Ectodermal cell (in vitro differentiated cells): ENCODE measurements around the gene FNDC11.

ENCODE experiments used
- H3K27ac ChIP-seq: 2 replicates; pipeline ENCODE4 v1.7.0; 2013; ENCODE audit warnings: mild to moderate bottlenecking, low read depth, low read length; ENCODE audit not compliant: insufficient read depth, poor library complexity, severe bottlenecking
- H3K27me3 ChIP-seq: 2 replicates; pipeline ENCODE4 v1.7.0; 2013; ENCODE audit warnings: mild to moderate bottlenecking, low read length; ENCODE audit not compliant: insufficient read depth, control insufficient read depth, poor library complexity, severe bottlenecking
- H3K36me3 ChIP-seq: one replicate; pipeline ENCODE4 v1.7.0; 2013; ENCODE audit warnings: low read length; ENCODE audit not compliant: control insufficient read depth, insufficient read depth
- H3K4me1 ChIP-seq: one replicate; pipeline ENCODE4 v1.7.0; 2013; ENCODE audit warnings: low read length; ENCODE audit not compliant: control insufficient read depth, insufficient read depth
- H3K4me3 ChIP-seq: 2 replicates; pipeline ENCODE4 v1.7.0; 2013; ENCODE audit warnings: low read depth, low read length, control low read depth; ENCODE audit not compliant: insufficient read depth
- H3K9me3 ChIP-seq: 2 replicates; pipeline ENCODE4 v1.7.0; 2013; ENCODE audit warnings: mild to moderate bottlenecking, low read length, moderate library complexity; ENCODE audit not compliant: control insufficient read depth
- WGBS, 2 experiments: methylation state at CpG; one replicate each; pipeline ENCODE4 v1.1.7; 2013; ENCODE audit warnings: missing lambda C conversion rate in 2 of 2; 5-methylcytosine and 5-hydroxymethylcytosine counted together

Gene FNDC11

DNA sequence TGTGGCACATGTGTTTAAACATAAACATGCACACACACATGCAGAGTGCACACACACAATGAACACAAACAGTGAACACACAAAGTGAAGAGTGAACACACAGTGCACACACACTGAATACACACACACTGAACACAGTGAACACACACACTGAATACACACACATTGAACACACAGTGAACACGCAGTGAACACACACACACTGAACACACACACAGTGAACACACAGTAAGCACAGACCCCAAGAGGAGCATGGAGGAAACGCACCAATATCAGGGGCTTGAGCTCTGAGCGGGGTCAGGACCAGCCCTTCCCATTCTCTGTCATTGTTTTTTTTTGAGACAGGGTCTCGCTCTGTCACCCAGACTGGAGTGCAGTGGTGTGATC is 37.2 kb downstream of the FNDC11 start:
- Histone ChIP-seq H3K27me3 (no peaks in the 10 kb centered on the region), H3K4me3 (no peak overlapping the region), H3K9me3 (no peaks in the 10 kb centered on the region), H3K27ac (no peak overlapping the region), H3K36me3 (peaks cover 4% of the 10 kb centered on the region), H3K4me1 (no peaks in the 10 kb centered on the region)
- 94 to 96% methylated on average over 4 of the region's 4 CpGs for WGBS, 2 experiments

- 96 to 97% methylated on average over 28 of the region's 28 CpGs for WGBS, 2 experiments
- H3K4me3 ChIP-seq, result no peak overlapping the region
- H3K27ac ChIP-seq, result no peak overlapping the region
- no peaks in the 10 kb centered on the region for H3K4me1 ChIP-seq
- no peaks in the 10 kb centered on the region for H3K9me3 ChIP-seq
- H3K27me3 ChIP-seq, result no peaks in the 10 kb centered on the region
- peaks cover 4% of the 10 kb centered on the region for H3K36me3 ChIP-seq
These were observed 37.9 kb downstream of the FNDC11 start for GRCh38 chr20:63591786-63592355.

DNA sequence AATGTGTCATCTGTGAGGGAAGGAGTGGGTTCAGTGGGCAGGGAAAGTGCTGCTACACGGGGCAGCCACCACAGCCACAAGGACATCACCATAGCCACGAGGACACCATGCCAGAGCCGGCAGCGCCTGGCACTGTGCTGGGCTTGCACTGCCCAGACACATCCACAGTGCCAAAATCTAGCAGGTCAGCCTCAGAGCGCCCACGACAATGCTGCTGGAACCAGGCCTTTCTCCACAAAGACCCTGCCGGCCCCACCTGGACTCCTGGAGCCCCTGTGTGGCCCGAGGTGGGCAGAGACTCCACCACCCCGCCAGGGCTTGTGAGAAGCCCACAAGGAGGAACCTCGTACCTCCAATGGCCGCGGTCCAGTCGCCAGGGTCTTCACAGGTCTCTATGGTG is 38.7 kb downstream of the FNDC11 start:
- no peaks in the 10 kb centered on the region for H3K27me3 ChIP-seq
- no peak overlapping the region for H3K4me3 ChIP-seq
- H3K9me3 ChIP-seq, result no peaks in the 10 kb centered on the region
- no peak overlapping the region for H3K27ac ChIP-seq
- 96% methylated on average over 13 of the region's 13 CpGs for WGBS, 2 experiments
- peaks cover 4% of the 10 kb centered on the region for H3K36me3 ChIP-seq
- no peaks in the 10 kb centered on the region for H3K4me1 ChIP-seq

GRCh38 chr20:63594043-63594561 is 40.1 kb downstream of the FNDC11 start:
- peaks cover 4% of the 10 kb centered on the region for H3K36me3 ChIP-seq
- H3K27me3 ChIP-seq, result no peaks in the 10 kb centered on the region
- no peaks in the 10 kb centered on the region for H3K4me1 ChIP-seq
- no peaks in the 10 kb centered on the region for H3K9me3 ChIP-seq
- H3K27ac ChIP-seq, result no peak overlapping the region
- no peak overlapping the region for H3K4me3 ChIP-seq
- WGBS, 2 experiments, result 88 to 90% methylated on average over 10 of the region's 10 CpGs

DNA sequence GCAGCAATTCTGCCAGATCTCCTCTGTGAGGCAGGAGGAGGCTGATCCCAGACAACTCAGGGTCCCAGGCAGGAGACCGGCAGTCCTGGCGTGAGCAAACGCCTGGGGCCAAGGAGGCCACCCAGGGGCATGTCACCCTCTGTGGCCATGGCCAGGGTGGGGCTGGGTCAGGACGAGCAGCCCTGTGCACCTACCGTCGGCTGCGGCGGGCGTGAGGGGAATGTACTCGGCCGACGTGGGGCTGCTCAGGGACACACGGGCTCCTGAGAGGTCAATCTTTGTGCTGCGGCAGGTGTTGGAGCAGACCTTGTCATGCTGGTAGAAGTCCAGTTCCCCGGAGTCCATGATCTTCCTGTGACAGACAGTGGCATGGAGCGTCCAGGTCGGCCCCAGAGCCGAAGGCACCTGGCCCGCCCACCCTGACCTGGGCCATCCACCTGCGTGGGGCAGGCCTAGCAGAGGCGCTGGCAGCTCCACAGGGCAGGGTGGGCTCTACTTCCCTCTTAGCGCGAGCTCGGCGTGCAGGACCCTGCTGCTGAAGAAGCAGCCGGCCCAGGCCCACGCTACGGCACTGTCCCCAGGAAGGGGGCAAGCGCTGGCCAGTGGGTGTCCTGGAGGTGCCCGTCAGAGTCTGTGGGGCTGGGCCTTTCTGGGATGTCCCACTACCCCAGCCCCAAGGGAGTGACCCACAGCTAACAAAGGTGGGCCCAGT is 41.6 kb downstream of the FNDC11 start:
- no peak overlapping the region for H3K4me3 ChIP-seq
- peaks cover 4% of the 10 kb centered on the region for H3K36me3 ChIP-seq
- no peaks in the 10 kb centered on the region for H3K27me3 ChIP-seq
- no peak overlapping the region for H3K27ac ChIP-seq
- WGBS, 2 experiments, result 94% methylated on average over 30 of the region's 30 CpGs
- H3K4me1 ChIP-seq, result no peaks in the 10 kb centered on the region
- no peaks in the 10 kb centered on the region for H3K9me3 ChIP-seq

DNA sequence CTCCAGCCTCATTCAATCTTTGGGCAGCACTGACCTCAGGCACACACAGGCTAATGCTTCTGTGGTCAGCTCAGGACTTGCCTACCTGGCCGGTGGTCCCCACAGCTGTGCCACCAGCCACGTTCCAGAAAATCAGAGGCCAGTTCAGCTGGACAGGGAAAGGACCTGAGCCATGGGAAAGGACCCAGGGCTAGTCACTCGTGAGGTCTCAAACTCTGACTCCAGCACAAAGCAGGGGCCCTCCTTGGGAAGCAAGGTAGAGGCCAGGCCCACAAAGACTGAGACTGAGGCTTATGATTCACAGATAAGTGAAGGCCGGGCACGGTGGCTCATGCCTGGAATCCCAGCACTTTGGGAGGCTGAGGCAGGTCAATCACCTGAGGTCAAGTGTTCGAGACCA is 42.5 kb downstream of the FNDC11 start:
- Histone ChIP-seq H3K27ac (no peak overlapping the region), H3K36me3 (peaks cover 10% of the 10 kb centered on the region), H3K27me3 (no peaks in the 10 kb centered on the region), H3K4me1 (no peaks in the 10 kb centered on the region), H3K9me3 (no peaks in the 10 kb centered on the region), H3K4me3 (no peak overlapping the region)
- WGBS, 2 experiments, result 92 to 94% methylated on average over 6 of the region's 6 CpGs

- peaks cover 21% of the 10 kb centered on the region for H3K36me3 ChIP-seq
- H3K27ac ChIP-seq, result no peak overlapping the region
- H3K4me1 ChIP-seq, result no peaks in the 10 kb centered on the region
- 91% methylated on average over 23 of the region's 23 CpGs for WGBS, 2 experiments
- no peak overlapping the region for H3K4me3 ChIP-seq
- H3K9me3 ChIP-seq, result no peaks in the 10 kb centered on the region
- no peaks in the 10 kb centered on the region for H3K27me3 ChIP-seq
These were observed 43.9 kb downstream of the FNDC11 start for GRCh38 chr20:63597651-63598478.

GRCh38 chr20:63598479-63599395 is 44.8 kb downstream of the FNDC11 start:
- peaks cover 20% of the 10 kb centered on the region for H3K36me3 ChIP-seq
- H3K27me3 ChIP-seq, result no peaks in the 10 kb centered on the region
- H3K27ac ChIP-seq, result no peak overlapping the region
- H3K4me1 ChIP-seq, result no peaks in the 10 kb centered on the region
- H3K9me3 ChIP-seq, result no peaks in the 10 kb centered on the region
- WGBS, 2 experiments, result 91 to 92% methylated on average over 33 of the region's 33 CpGs
- no peak overlapping the region for H3K4me3 ChIP-seq

GRCh38 chr20:63599396-63600050 is 45.6 kb downstream of the FNDC11 start:
- WGBS, 2 experiments, result 91 to 92% methylated on average over 27 of the region's 27 CpGs
- Histone ChIP-seq H3K9me3 (no peaks in the 10 kb centered on the region), H3K4me3 (no peak overlapping the region), H3K27me3 (no peaks in the 10 kb centered on the region), H3K27ac (no peak overlapping the region), H3K36me3 (peaks cover 20% of the 10 kb centered on the region), H3K4me1 (no peaks in the 10 kb centered on the region)
